GM19328 (cell line): ENCODE results near the gene CCDC77.
"Not testable (repeated sequence)": the region's sequence is repeated elsewhere in the genome, so short reads cannot be mapped to it uniquely, and the experiment has no call there.

Source experiments
- ATAC-seq: cut with Tn5 transposase; IDR thresholded peaks from one replicate; pipeline ENCODE4 v1.9.1; 2021; ENCODE audit warnings: mild to moderate bottlenecking, moderate library complexity; ENCODE audit not compliant: unreplicated experiment

Gene CCDC77

GRCh38 chr12:401235-402028 lies at the start of gene CCDC77:
TSS of gene CCDC77 (plus strand) at chr12:401644. CDS start at chr12:409384, 7,740 bp downstream.
- ATAC-seq, result peak; percentile 99

GRCh38 chr12:356276-356988 lies 45.0 kb upstream of the CCDC77 start:
- no peak for ATAC-seq

- no peak for ATAC-seq
These were observed 42.4 kb upstream of the CCDC77 start for GRCh38 chr12:359091-359490.

GRCh38 chr12:366820-367219 lies 34.6 kb upstream of the CCDC77 start:
- no peak for ATAC-seq

- ATAC-seq, result no peak
These were observed 33.5 kb upstream of the CCDC77 start for GRCh38 chr12:367972-368371.

- not testable (repeated sequence) for ATAC-seq
These were observed 30.5 kb upstream of the CCDC77 start for GRCh38 chr12:370739-371485.

- ATAC-seq, result no peak
These were observed 14.8 kb upstream of the CCDC77 start for GRCh38 chr12:386651-387050.

GRCh38 chr12:388012-388411 lies 13.4 kb upstream of the CCDC77 start:
- no peak for ATAC-seq

GRCh38 chr12:388541-389141 lies 12.8 kb upstream of the CCDC77 start:
- peak; percentile 22 for ATAC-seq

GRCh38 chr12:389142-390096 lies 12.0 kb upstream of the CCDC77 start, which contains the start of gene KDM5A:
TSS of gene KDM5A (minus strand) at chr12:389320. CDS start at chr12:389091, 229 bp downstream.
- peak; percentile 78 for ATAC-seq

- no peak for ATAC-seq
These were observed 616 bp upstream of the CCDC77 start for GRCh38 chr12:400828-401227.

- no peak for ATAC-seq
These were observed 565 bp downstream of the CCDC77 start for GRCh38 chr12:402029-402389.

- no peak for ATAC-seq
These were observed 13.4 kb downstream of the CCDC77 start for GRCh38 chr12:414859-415258.

- no peak for ATAC-seq
These were observed 17.0 kb downstream of the CCDC77 start for GRCh38 chr12:418432-418831.

- ATAC-seq, result no peak
These were observed 21.1 kb downstream of the CCDC77 start for GRCh38 chr12:422526-422925.

- ATAC-seq, result not testable (repeated sequence)
These were observed 34.3 kb downstream of the CCDC77 start for GRCh38 chr12:435737-436136.

- ATAC-seq, result no peak
These were observed 40.9 kb downstream of the CCDC77 start for GRCh38 chr12:442235-442884.

- no peak for ATAC-seq
These were observed 45.7 kb downstream of the CCDC77 start for GRCh38 chr12:447141-447540.

- ATAC-seq, result no peak
These were observed 47.8 kb downstream of the CCDC77 start for GRCh38 chr12:449203-449602.
